Measurements from ENCODE around the gene MDN1.

GRCh38 chr6:89862698-89863097, 43.1 kb upstream of the MDN1 start:
- TF ChIP-seq POLR2A (IDR thresholded peaks at IDR 0.05; ENCODE audit: insufficient read depth in 1 of 2, low read depth in 2 of 2, low read length in 2 of 2) (no peak), SKI (IDR thresholded peaks at IDR 0.05; ENCODE audit: partially characterized antibody) (no peak), ZFP37 (CRISPR knock-in tag; IDR thresholded peaks at IDR 0.05; ENCODE audit: borderline replicate concordance) (no peak)
- TF ChIP-seq, protein P1, sequence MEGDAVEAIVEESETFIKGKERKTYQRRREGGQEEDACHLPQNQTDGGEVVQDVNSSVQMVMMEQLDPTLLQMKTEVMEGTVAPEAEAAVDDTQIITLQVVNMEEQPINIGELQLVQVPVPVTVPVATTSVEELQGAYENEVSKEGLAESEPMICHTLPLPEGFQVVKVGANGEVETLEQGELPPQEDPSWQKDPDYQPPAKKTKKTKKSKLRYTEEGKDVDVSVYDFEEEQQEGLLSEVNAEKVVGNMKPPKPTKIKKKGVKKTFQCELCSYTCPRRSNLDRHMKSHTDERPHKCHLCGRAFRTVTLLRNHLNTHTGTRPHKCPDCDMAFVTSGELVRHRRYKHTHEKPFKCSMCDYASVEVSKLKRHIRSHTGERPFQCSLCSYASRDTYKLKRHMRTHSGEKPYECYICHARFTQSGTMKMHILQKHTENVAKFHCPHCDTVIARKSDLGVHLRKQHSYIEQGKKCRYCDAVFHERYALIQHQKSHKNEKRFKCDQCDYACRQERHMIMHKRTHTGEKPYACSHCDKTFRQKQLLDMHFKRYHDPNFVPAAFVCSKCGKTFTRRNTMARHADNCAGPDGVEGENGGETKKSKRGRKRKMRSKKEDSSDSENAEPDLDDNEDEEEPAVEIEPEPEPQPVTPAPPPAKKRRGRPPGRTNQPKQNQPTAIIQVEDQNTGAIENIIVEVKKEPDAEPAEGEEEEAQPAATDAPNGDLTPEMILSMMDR (CRISPR knock-in tag; IDR thresholded peaks at IDR 0.05), result no peak

All from HepG2 (cell line).